ENCODE results near the gene TRIM9. TPM values are rescaled to one million over a fixed set of nuclear protein-coding genes. Genes with fewer than 3 reads are reported as not detected.

The TRIM9 gene
- total and polyA plus RNA-seq, 2 experiments from 2014 or later, result 4.4 to 6.2 TPM

DNA sequence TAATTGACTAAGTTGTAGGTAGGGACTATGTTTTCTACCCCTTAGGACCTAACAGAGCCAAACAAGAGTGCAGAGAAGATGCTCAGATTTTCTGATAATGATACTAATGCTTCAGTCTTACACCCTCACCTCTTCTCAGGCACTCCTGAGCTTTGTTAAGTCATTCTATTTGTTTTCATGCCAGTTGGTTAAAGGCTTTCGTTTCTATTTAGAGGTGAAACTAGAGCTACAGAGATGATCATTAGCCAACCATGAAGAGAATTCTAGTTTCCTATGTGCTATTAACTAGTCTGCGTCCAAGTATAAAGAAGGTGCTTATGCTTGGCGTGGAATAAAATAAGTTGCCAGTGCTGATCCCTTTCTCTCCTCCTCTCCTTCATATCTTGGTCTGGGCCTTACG, 116.0 kb downstream of the TRIM9 start (continued):
- TF ChIP-seq, protein P1, sequence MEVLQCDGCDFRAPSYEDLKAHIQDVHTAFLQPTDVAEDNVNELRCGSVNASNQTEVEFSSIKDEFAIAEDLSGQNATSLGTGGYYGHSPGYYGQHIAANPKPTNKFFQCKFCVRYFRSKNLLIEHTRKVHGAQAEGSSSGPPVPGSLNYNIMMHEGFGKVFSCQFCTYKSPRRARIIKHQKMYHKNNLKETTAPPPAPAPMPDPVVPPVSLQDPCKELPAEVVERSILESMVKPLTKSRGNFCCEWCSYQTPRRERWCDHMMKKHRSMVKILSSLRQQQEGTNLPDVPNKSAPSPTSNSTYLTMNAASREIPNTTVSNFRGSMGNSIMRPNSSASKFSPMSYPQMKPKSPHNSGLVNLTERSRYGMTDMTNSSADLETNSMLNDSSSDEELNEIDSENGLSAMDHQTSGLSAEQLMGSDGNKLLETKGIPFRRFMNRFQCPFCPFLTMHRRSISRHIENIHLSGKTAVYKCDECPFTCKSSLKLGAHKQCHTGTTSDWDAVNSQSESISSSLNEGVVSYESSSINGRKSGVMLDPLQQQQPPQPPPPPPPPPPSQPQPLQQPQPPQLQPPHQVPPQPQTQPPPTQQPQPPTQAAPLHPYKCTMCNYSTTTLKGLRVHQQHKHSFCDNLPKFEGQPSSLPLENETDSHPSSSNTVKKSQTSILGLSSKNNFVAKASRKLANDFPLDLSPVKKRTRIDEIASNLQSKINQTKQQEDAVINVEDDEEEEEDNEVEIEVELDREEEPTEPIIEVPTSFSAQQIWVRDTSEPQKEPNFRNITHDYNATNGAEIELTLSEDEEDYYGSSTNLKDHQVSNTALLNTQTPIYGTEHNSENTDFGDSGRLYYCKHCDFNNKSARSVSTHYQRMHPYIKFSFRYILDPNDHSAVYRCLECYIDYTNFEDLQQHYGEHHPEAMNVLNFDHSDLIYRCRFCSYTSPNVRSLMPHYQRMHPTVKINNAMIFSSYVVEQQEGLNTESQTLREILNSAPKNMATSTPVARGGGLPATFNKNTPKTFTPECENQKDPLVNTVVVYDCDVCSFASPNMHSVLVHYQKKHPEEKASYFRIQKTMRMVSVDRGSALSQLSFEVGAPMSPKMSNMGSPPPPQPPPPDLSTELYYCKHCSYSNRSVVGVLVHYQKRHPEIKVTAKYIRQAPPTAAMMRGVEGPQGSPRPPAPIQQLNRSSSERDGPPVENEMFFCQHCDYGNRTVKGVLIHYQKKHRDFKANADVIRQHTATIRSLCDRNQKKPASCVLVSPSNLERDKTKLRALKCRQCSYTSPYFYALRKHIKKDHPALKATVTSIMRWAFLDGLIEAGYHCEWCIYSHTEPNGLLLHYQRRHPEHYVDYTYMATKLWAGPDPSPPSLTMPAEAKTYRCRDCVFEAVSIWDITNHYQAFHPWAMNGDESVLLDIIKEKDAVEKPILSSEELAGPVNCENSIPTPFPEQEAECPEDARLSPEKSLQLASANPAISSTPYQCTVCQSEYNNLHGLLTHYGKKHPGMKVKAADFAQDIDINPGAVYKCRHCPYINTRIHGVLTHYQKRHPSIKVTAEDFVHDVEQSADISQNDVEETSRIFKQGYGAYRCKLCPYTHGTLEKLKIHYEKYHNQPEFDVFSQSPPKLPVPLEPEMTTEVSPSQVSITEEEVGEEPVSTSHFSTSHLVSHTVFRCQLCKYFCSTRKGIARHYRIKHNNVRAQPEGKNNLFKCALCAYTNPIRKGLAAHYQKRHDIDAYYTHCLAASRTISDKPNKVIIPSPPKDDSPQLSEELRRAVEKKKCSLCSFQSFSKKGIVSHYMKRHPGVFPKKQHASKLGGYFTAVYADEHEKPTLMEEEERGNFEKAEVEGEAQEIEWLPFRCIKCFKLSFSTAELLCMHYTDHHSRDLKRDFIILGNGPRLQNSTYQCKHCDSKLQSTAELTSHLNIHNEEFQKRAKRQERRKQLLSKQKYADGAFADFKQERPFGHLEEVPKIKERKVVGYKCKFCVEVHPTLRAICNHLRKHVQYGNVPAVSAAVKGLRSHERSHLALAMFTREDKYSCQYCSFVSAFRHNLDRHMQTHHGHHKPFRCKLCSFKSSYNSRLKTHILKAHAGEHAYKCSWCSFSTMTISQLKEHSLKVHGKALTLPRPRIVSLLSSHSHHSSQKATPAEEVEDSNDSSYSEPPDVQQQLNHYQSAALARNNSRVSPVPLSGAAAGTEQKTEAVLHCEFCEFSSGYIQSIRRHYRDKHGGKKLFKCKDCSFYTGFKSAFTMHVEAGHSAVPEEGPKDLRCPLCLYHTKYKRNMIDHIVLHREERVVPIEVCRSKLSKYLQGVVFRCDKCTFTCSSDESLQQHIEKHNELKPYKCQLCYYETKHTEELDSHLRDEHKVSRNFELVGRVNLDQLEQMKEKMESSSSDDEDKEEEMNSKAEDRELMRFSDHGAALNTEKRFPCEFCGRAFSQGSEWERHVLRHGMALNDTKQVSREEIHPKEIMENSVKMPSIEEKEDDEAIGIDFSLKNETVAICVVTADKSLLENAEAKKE (CRISPR knock-in tag; IDR thresholded peaks at IDR 0.05), result no peak
- TF ChIP-seq POLR2AphosphoS5 (IDR thresholded peaks at IDR 0.05; ENCODE audit: low read depth) (no peak), EZH2phosphoT487 (IDR thresholded peaks at IDR 0.05; ENCODE audit: unreplicated experiment) (no peak), ZNF114 (CRISPR knock-in tag; IDR thresholded peaks at IDR 0.05) (no peak), STAT1 (IDR thresholded peaks at IDR 0.05; ENCODE audit: unreplicated experiment) (no peak)

DNA sequence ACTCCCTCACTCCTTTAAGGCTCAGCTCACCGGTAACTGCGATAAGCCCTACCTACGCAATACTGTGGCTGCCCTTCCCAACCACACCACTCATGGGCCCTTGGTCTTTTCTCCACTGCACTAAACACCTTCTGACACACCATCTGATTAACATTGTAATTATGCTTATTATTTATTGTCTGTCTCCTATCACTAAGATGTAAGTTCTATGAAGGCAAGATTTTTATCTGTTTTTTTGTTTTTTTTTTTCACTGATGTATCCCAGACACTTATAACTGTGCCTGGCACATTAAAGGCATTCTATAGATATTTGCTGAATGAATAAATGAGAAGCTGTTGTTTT, 116.4 kb downstream of the TRIM9 start:
- H3K4me1 ChIP-seq (ENCODE audit: insufficient read depth), result peaks cover 8% of the 10 kb centered on the region; the same call in 1 of the 2 replicates
- no peaks in the 10 kb centered on the region for H4K20me1 ChIP-seq (replicated peaks; ENCODE audit: insufficient read depth)
- H3K36me3 ChIP-seq (ENCODE audit: insufficient read depth), result no peaks in the 10 kb centered on the region
- H3K9me2 ChIP-seq (ENCODE audit: insufficient read depth), result no peaks in the 10 kb centered on the region
- TF ChIP-seq EZH2phosphoT487 (IDR thresholded peaks at IDR 0.05; ENCODE audit: unreplicated experiment) (no peak), STAT1 (IDR thresholded peaks at IDR 0.05; ENCODE audit: unreplicated experiment) (no peak), CREB1 (CRISPR knock-in tag; IDR thresholded peaks at IDR 0.05; ENCODE audit: low read depth) (no peak)
- TF ChIP-seq, protein P1 (CRISPR knock-in tag; IDR thresholded peaks at IDR 0.05), result no peak
- H3K79me2 ChIP-seq (replicated peaks; ENCODE audit: insufficient read depth), result no peaks in the 10 kb centered on the region
- no peak overlapping the region for H3K27ac Mint-ChIP-seq
- no peaks in the 10 kb centered on the region for H3K36me3 Mint-ChIP-seq (ENCODE audit: low read depth)
- peaks cover 13% of the 10 kb centered on the region for H3K4me1 Mint-ChIP-seq
- H3K4me3 Mint-ChIP-seq, result no peak overlapping the region
- no peak overlapping the region for H3K27ac ChIP-seq (ENCODE audit: low read depth)
- no peak overlapping the region for H2AFZ ChIP-seq
- no peak overlapping the region for H3K4me3 ChIP-seq
- no peaks in the 10 kb centered on the region for H3F3A ChIP-seq (replicated peaks; ENCODE audit: low read depth)
- peak; percentile 71 for ATAC-seq
- DNase-seq (ENCODE audit: low spot score), result no peak
- no peaks in the 10 kb centered on the region for H3K27me3 ChIP-seq (ENCODE audit: insufficient read depth)
- no peak overlapping the region for H3K4me2 ChIP-seq
- no peaks in the 10 kb centered on the region for H3K9me3 Mint-ChIP-seq
- no peaks in the 10 kb centered on the region for H3K27me3 Mint-ChIP-seq (ENCODE audit: insufficient read depth, low read depth, poor library complexity)
